GM18520 (cell line): ENCODE results near the gene PAAF1.

Source experiments
- ATAC-seq: cut with Tn5 transposase; IDR thresholded peaks from one replicate; pipeline ENCODE4 v1.9.1; 2021; ENCODE audit not compliant: unreplicated experiment

The PAAF1 gene

GRCh38 chr11:73944085-73944484 is 67.3 kb downstream of the PAAF1 start:
- no peak for ATAC-seq

DNA sequence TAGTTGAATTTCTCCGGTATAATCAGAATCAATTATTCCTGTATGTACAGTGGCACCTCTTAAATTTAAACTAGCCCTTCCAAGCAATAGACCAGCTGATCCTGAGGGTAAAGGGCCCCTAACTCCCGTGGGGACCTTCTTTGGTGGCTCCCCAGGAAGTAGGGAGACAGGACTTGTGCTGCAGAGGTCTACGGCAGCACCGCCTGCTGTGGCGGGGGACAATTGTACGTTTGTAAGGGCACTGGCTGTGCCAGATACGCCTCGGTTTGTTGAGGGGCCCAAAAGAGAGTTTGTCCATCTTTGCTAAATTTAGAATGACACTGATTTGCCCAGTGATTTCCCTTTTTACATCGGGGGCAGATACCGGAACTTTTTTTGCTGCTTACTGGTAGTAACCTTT is 68.1 kb downstream of the PAAF1 start:
- no peak for ATAC-seq

DNA sequence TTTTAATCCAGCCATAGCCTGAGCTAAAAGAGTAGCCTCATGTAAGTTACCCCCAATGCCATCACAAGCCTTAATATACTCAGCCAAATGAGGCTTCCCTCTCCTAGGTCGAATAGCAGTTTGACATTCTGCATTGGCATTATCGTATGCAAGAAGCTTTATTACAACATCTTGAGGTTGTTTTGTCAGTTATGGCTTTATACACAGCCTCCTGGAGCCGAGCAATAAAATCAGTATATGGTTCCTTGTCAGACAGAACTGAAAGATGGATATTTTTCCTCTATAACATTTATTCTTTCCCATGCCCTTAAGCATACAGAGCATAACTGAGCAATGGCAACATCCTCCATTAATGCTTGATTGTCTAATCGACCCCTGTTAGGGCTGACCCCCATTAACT is 68.6 kb downstream of the PAAF1 start:
- ATAC-seq = no peak

DNA sequence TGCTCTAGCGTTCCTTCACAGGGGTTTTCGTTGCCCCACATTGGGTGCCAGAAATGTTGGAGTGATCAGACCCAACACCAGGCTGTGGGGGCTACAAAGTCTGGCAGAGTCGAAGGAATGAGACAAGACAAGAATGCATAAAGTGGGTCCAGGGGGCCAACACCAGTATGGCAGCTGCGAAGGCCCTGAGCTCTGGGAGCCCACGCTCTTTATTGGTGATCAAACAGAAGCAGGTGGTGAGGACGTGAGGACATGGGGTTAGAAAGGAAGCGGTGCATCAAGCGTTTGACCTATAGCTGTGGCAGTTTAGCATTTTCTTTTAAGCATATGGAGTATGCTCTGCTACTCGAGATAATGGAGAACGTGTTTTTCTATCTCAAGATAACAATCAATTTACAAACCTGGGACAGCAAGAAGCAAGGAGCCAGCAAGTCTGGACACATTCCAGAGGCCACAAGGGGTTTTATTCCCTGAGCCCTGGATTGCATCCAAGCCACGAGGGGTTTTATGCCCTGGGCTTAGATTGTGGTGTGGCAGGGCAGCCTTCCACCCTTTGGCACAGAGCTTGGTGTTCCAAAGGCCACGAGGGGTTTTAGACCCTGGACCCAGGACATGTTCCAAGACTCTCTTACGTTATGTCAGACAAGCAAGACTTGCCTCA is 70.1 kb downstream of the PAAF1 start:
- no peak for ATAC-seq

GRCh38 chr11:73949246-73949645 is 72.4 kb downstream of the PAAF1 start:
- no peak for ATAC-seq

DNA sequence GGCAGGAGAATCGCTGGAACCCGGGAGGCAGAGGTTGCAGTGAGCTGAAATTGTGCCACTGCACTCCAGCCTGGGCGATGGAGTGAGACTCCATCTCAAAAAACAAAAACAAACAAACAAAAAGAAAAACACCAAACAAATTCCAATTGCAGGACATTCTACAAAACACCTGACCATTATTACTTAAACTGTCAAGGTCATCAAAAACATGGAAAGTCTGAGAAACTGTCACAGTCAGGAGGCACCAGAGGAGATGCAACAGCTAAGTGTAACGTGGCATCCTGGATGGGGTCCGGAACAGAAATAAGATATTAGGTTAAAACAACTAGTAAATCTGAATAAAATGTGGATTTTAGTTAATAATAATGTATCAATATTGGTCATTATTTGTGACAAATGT is 73.1 kb downstream of the PAAF1 start:
- ATAC-seq = no peak

- ATAC-seq = no peak
Observed at GRCh38 chr11:73950869-73951710, 74.3 kb downstream of the PAAF1 start, which contains the start of gene DNAJB13. TSS of gene DNAJB13 (plus strand) at chr11:73951026. CDS start at chr11:73951070, 44 bp downstream.

DNA sequence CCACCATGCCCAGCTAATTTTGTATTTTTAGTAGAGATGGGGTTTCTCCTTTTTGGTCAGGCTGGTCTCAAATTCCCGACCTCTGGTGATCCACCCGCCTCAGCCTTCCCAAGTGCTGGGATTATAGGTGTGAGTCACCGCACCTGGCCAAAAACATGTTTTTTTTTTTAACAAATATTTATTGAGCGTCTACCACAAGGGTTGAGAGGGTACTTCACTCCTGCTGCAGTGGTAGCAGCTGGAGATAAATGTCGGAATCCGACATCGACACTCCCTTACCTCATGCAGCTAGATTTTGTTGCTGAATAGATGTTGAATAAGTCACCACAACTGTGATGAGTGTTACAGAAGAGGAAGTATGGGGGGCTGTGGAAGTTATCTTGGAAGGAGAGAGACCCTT is 75.0 kb downstream of the PAAF1 start:
- ATAC-seq = no peak

DNA sequence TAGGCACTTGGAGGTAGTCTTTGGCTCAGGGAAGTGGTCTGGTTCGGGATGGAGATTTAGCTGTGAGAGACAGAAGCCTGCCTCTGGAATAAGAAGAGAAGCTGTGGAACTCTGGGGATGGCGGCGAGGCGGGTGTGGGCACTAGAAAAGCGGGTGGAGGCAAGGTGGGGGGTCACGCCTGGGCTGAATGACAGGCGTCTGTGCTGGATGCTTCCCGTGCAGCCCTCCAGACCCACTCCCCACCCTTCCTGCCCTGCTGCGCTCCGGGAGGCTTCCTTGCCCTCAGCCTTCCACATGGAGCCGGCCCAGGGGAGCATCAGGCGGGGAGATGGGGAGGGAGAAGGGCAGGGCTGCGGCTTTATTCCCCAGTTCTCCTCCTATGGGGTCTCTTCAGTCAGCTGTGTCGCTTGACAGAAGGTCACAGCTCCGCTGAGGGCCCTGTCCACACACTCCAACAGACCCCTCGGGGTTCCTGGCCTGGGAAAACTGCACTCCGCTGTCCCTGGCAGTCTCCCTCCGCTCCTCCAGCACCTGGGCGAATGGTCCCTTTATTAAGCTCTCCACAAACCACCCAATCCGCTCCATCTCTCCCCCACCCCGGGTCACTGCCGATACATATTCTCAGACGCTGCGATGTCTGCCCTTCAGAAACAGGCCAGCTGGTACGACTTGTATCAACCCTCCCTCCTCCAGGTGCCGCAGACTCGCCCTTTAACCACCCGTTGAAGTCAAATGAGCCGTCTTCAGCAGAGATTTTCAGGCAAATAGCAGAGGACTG is 80.3 kb downstream of the PAAF1 start:
- no peak for ATAC-seq

- ATAC-seq = no peak
Observed at GRCh38 chr11:73957654-73958361, 81.0 kb downstream of the PAAF1 start.

DNA sequence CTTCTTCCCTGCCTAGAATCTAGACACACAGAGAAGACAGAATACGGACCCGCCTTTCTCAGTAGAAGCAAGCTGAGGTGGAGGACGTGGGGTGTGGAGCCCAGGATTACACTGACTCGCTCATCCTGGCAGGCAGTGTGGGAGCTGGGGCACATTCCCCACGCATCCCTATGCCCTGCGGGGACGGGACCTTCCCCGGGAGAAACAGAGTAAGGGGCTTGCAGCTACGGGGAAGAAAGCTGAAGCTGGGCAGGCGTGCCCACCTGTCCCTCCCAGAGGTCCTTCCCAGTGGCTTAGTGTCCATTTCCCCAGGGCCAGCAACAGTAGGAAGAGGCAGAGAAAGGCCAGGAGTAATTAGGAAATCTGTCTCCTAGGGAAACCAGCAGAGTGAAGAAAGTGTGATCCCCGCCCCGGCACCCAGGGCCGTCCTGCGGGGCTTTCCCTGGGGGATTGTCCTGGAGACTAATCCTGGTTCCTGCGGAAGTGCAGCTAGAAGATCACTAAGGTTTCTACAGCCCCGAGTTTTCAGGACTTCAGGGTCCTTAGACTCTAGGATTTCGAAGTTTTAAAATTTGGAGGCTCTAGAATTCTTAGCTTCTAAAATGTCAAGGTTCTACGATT is 81.8 kb downstream of the PAAF1 start:
- ATAC-seq = no peak

GRCh38 chr11:73961321-73961720 is 84.5 kb downstream of the PAAF1 start:
- no peak for ATAC-seq

GRCh38 chr11:73962101-73962705 is 85.4 kb downstream of the PAAF1 start:
- ATAC-seq = no peak

GRCh38 chr11:73963861-73964260 is 87.1 kb downstream of the PAAF1 start:
- ATAC-seq = no peak

GRCh38 chr11:73965076-73965763 is 88.4 kb downstream of the PAAF1 start:
- ATAC-seq = no peak

DNA sequence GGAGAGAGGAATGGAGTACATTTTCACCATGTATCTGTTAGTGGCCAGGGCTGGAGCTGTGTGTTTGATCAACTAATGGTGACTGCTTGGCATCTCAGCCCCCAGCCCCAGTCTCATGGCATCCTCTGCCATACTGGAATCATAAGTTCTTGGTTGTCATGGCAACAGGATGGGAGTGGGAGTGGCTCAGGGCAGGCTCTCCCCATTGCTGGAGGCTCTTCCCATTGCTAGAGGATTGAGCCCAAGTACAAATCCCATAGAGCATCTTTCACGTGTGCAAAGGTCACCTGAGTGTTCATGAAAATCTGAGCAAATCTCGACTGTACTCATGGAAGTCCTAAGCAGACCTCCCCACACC is 88.9 kb downstream of the PAAF1 start:
- ATAC-seq = no peak

DNA sequence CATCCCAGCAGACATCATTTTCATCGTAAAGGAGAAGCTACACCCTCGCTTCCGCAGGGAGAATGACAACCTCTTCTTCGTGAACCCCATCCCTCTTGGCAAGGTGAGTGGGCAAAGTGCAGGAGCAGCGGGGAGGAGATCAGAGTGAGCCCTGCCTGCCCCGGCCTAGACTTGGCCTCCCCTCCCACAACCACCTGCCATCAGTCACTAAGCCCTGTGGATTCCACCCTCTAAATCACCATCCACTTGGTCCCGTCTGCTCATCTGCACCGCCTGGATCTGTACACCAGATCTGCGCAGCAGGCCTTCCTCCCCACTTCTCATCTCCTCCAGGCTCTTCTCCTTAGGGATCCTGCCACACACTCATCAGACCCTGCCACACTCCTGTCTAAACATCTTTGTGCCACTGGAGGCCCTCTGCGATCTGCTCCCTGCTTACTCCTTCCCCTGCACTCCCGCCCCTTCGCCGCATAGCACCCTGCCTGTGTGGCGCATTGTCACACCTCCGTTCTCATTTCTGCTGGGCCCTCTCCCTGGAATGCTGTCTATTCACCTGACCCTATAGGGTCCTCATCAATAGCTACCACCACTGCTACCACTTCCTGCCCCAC is 91.7 kb downstream of the PAAF1 start:
- no peak for ATAC-seq

- ATAC-seq = no peak
Observed at GRCh38 chr11:73969091-73969490, 92.3 kb downstream of the PAAF1 start.
